Activated CD8-positive, alpha-beta T cell treated with anti-CD3 and anti-CD28 coated beads, Interleukin-2, amount 10 ng/mL, durations not matched to agents 7 days and 5 days (primary cell): ENCODE measurements around the gene GTF2A1L. TPM values are rescaled to one million over a fixed set of nuclear protein-coding genes. Genes with fewer than 3 reads are reported as not detected.
"Not testable (repeated sequence)": the region's sequence is repeated elsewhere in the genome, so short reads cannot be mapped to it uniquely, and the experiment has no call there.

Experiments used
- ATAC-seq: fragments of 150-1000 bp; cut with Tn5 transposase; one replicate; pipeline ENCODE4 v1.10.0; 2021; ENCODE audit warnings: moderate library complexity
- CTCF ChIA-PET: fragments of 350-600 bp; sonication (Branson Sonifier 250); formaldehyde crosslinking; loops from one replicate; lab custom pipeline; 2021; ENCODE audit warnings: antibody characterized with exemption; lab: Charles Lee
- POLR2A ChIA-PET: fragments of 350-600 bp; sonication (Branson Sonifier 250); formaldehyde crosslinking; loops from one replicate; lab custom pipeline; 2021; ENCODE audit warnings: antibody characterized with exemption; lab: Charles Lee
- DNase-seq: peaks from one replicate; pipeline ENCODE4 v3.0.0-alpha.2; 2020
- H3K27ac Mint-ChIP-seq: one replicate; pipeline ENCODE4 v1.8.0; 2021; ENCODE audit warnings: mild to moderate bottlenecking, mixed read lengths
- H3K27me3 Mint-ChIP-seq: one replicate; pipeline ENCODE4 v1.8.0; 2021; ENCODE audit warnings: low read depth, mixed read lengths
- H3K36me3 Mint-ChIP-seq: one replicate; pipeline ENCODE4 v1.8.0; 2021; ENCODE audit warnings: low read depth, mixed read lengths
- H3K4me1 Mint-ChIP-seq: one replicate; pipeline ENCODE4 v1.8.0; 2021; ENCODE audit warnings: low read depth, mixed read lengths
- H3K4me3 Mint-ChIP-seq: one replicate; pipeline ENCODE4 v1.8.0; 2021; ENCODE audit warnings: mild to moderate bottlenecking, mixed read lengths
- H3K9me3 Mint-ChIP-seq: one replicate; pipeline ENCODE4 v1.8.0; 2022; ENCODE audit warnings: mixed read lengths; ENCODE audit not compliant: insufficient read depth
- total RNA-seq, 2 experiments: library from RNA; stranded (reverse); gene quantifications; one replicate each; pipeline ENCODE4 v1.2.3, GENCODE V29; 2021

The GTF2A1L gene
- total RNA-seq, 2 experiments from 2014 or later = not detected

- CTCF ChIA-PET = no interaction called here
- H3K27me3 Mint-ChIP-seq = peaks cover 7% of the 10 kb centered on the region
- ATAC-seq (no peak), DNase-seq (no peak)
- no peaks in the 10 kb centered on the region for H3K9me3 Mint-ChIP-seq
- POLR2A ChIA-PET = no interaction called here
- no peaks in the 10 kb centered on the region for H3K36me3 Mint-ChIP-seq
- no peak overlapping the region for H3K4me3 Mint-ChIP-seq
- no peak overlapping the region for H3K27ac Mint-ChIP-seq
- H3K4me1 Mint-ChIP-seq = no peaks in the 10 kb centered on the region
Measured at GRCh38 chr2:48674933-48675332, 57.3 kb downstream of the GTF2A1L start.

- ATAC-seq (no peak), DNase-seq (no peak)
- H3K4me3 Mint-ChIP-seq = no peak overlapping the region
- no peaks in the 10 kb centered on the region for H3K36me3 Mint-ChIP-seq
- no peaks in the 10 kb centered on the region for H3K4me1 Mint-ChIP-seq
- ChIA-PET CTCF (no interaction called here), POLR2A (no interaction called here)
- H3K9me3 Mint-ChIP-seq = no peaks in the 10 kb centered on the region
- peaks cover 9% of the 10 kb centered on the region for H3K27me3 Mint-ChIP-seq
- H3K27ac Mint-ChIP-seq = no peak overlapping the region
Measured at GRCh38 chr2:48677450-48677849, 59.8 kb downstream of the GTF2A1L start.

DNA sequence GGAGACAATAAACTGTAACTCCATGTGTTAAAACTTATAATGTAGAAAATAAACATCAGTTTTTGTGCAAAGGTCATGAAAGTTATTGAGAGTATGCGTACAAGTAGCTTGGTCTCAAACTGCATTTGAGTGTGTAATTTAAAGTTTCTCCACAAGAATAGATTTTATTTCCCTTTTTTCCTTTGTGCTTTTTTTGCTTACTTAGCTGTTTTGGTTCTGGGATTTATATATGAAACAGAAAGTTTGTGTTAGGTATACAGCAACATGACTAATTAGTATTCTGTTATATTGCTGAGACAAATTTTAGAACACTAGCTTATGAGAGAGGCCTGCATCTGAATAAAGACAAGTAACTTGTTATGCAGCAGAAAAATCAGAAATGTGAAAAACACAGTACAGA is 67.5 kb downstream of the GTF2A1L start:
- DNase-seq (no peak), ATAC-seq (no peak)
- CTCF ChIA-PET = no interaction called here
- H3K9me3 Mint-ChIP-seq = no peaks in the 10 kb centered on the region
- H3K4me3 Mint-ChIP-seq = no peak overlapping the region
- H3K27me3 Mint-ChIP-seq = peaks cover 4% of the 10 kb centered on the region
- H3K27ac Mint-ChIP-seq = no peak overlapping the region
- POLR2A ChIA-PET = no interaction called here
- H3K4me1 Mint-ChIP-seq = no peaks in the 10 kb centered on the region
- H3K36me3 Mint-ChIP-seq = no peaks in the 10 kb centered on the region

DNA sequence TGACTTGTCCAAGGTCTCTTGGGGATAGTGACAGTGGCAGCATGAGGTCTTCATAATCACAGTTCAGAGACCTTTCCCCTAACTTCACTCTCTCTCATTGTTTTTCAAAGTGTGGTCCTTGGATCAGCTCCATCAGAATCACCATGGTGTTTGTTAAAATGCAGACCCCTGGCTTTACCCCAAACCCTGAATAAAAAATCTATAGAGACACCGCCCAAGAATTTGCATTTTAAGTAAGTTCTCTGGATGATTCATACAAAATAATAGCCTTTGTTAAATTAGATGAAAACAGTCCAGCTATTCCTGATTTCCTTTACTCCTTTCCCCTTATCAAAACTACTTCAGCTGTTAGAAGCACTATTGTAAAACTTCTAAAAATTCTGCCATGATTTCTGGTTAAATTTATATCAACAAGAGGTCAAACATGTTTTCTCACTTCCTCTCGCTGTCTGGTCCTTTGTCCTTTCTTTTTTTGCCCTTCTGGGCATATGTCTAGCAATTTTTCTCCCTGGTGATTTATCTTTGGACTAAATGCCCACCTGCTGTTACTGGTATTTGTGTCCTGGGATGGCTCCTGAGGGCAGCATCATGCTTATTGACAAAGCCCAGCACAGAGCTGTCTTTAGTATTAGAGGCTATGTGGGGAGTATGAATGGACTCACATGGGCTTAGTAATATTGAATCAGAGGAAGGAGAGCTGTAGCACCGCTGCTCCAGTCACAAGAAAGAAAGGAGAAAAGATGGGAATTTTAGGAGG is 74.5 kb downstream of the GTF2A1L start:
- ATAC-seq = no peak
- H3K27ac Mint-ChIP-seq = no peak overlapping the region
- CTCF ChIA-PET = no interaction called here
- H3K4me1 Mint-ChIP-seq = no peaks in the 10 kb centered on the region
- POLR2A ChIA-PET = no interaction called here
- no peak overlapping the region for H3K4me3 Mint-ChIP-seq
- no peaks in the 10 kb centered on the region for H3K27me3 Mint-ChIP-seq
- H3K9me3 Mint-ChIP-seq = no peaks in the 10 kb centered on the region
- no peak for DNase-seq
- H3K36me3 Mint-ChIP-seq = no peaks in the 10 kb centered on the region

GRCh38 chr2:48693066-48693465 is 75.4 kb downstream of the GTF2A1L start:
- Mint-ChIP-seq H3K27ac (no peak overlapping the region), H3K4me1 (no peaks in the 10 kb centered on the region), H3K27me3 (no peaks in the 10 kb centered on the region), H3K9me3 (no peaks in the 10 kb centered on the region), H3K4me3 (no peak overlapping the region), H3K36me3 (no peaks in the 10 kb centered on the region)
- ATAC-seq = no peak
- DNase-seq = no peak
- POLR2A ChIA-PET = no interaction called here
- CTCF ChIA-PET = no interaction called here

GRCh38 chr2:48693645-48694044 is 76.0 kb downstream of the GTF2A1L start:
- POLR2A ChIA-PET = no interaction called here
- Mint-ChIP-seq H3K27ac (no peak overlapping the region), H3K36me3 (no peaks in the 10 kb centered on the region), H3K27me3 (no peaks in the 10 kb centered on the region), H3K4me1 (no peaks in the 10 kb centered on the region), H3K9me3 (no peaks in the 10 kb centered on the region), H3K4me3 (no peak overlapping the region)
- DNase-seq = no peak
- CTCF ChIA-PET = no interaction called here
- no peak for ATAC-seq

GRCh38 chr2:48694149-48694548 is 76.5 kb downstream of the GTF2A1L start:
- no peaks in the 10 kb centered on the region for H3K36me3 Mint-ChIP-seq
- H3K4me1 Mint-ChIP-seq = no peaks in the 10 kb centered on the region
- DNase-seq (no peak), ATAC-seq (no peak)
- H3K4me3 Mint-ChIP-seq = no peak overlapping the region
- POLR2A ChIA-PET = no interaction called here
- H3K27me3 Mint-ChIP-seq = no peaks in the 10 kb centered on the region
- H3K9me3 Mint-ChIP-seq = no peaks in the 10 kb centered on the region
- CTCF ChIA-PET = no interaction called here
- no peak overlapping the region for H3K27ac Mint-ChIP-seq

GRCh38 chr2:48695991-48696390 is 78.3 kb downstream of the GTF2A1L start:
- Mint-ChIP-seq H3K36me3 (no peaks in the 10 kb centered on the region), H3K9me3 (no peaks in the 10 kb centered on the region)
- CTCF ChIA-PET = no interaction called here

GRCh38 chr2:48696881-48697280 is 79.2 kb downstream of the GTF2A1L start:
- DNase-seq (no peak), ATAC-seq (no peak)
- ChIA-PET CTCF (no interaction called here), POLR2A (no interaction called here)
- no peaks in the 10 kb centered on the region for H3K9me3 Mint-ChIP-seq
- no peak overlapping the region for H3K4me3 Mint-ChIP-seq
- H3K36me3 Mint-ChIP-seq = no peaks in the 10 kb centered on the region
- H3K27ac Mint-ChIP-seq = no peak overlapping the region
- no peaks in the 10 kb centered on the region for H3K27me3 Mint-ChIP-seq
- H3K4me1 Mint-ChIP-seq = no peaks in the 10 kb centered on the region

More at GRCh38 chr2:48695991-48696390, 78.3 kb downstream of the GTF2A1L start:
- POLR2A ChIA-PET = no interaction called here
- Mint-ChIP-seq H3K27me3 (no peaks in the 10 kb centered on the region), H3K4me3 (no peak overlapping the region), H3K4me1 (no peaks in the 10 kb centered on the region), H3K27ac (no peak overlapping the region)
- DNase-seq (no peak), ATAC-seq (no peak)

DNA sequence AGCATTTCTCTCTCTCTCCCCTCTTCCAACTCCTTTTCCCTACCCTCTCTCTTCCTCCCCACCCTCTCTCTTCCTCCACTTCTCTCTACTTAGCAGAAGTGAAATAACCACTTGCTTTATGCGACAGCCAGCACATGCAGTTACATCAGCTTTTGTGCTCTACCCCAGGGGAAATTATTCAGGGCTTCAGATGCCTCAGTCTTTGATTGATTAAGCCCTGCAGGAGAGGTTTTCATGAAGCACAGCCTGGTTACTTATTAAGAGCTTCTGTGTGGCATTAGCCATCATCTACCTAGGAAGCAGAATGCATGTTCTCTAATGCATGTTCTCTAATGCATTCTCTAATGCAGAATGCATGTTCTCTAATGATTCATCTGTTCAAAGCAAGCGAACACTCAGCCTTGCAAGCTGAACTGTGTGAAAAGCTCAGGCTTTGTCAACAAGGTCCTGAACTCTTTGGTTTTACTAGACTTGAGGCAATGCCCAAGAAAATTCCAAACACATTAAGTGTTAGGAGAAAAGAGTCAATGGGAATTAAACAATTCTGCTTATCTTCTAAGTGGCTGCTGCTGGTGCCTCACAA is 81.8 kb downstream of the GTF2A1L start:
- CTCF ChIA-PET = no interaction called here
- H3K4me1 Mint-ChIP-seq = no peaks in the 10 kb centered on the region
- no peak overlapping the region for H3K27ac Mint-ChIP-seq

DNA sequence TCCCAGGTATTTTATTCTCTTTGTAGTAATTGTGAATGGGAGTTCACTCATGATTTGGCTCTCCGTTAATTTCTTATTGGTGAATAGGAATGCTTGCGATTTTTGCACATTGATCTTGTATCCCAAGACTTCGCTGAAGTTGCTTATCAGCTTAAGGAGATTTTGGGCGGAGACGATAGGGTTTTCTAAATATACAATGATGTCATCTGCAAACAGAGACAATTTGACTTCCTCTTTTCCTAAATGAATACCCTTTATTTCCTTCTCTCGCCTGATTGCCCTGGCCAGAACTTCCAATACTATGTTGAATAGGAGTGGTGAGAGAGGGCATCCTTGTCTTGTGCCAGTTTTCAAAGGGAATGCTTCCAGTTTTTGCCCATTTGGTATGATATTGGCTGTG is 86.0 kb downstream of the GTF2A1L start:
- H3K4me1 Mint-ChIP-seq, POLR2A ChIA-PET, H3K4me3 Mint-ChIP-seq, ATAC-seq, H3K27me3 Mint-ChIP-seq, CTCF ChIA-PET, H3K9me3 Mint-ChIP-seq, H3K27ac Mint-ChIP-seq, H3K36me3 Mint-ChIP-seq, DNase-seq: not testable (repeated sequence)

More for the DNA sequence above, 81.8 kb downstream of the GTF2A1L start:
- ATAC-seq (no peak), DNase-seq (no peak)
- H3K27me3 Mint-ChIP-seq = no peaks in the 10 kb centered on the region
- no peaks in the 10 kb centered on the region for H3K9me3 Mint-ChIP-seq
- H3K36me3 Mint-ChIP-seq = no peaks in the 10 kb centered on the region
- no peak overlapping the region for H3K4me3 Mint-ChIP-seq
- POLR2A ChIA-PET = no interaction called here

- ATAC-seq (no peak), DNase-seq (no peak)
- Mint-ChIP-seq H3K9me3 (no peaks in the 10 kb centered on the region), H3K4me3 (no peak overlapping the region), H3K36me3 (no peaks in the 10 kb centered on the region), H3K4me1 (no peaks in the 10 kb centered on the region), H3K27me3 (no peaks in the 10 kb centered on the region), H3K27ac (no peak overlapping the region)
- ChIA-PET CTCF (no interaction called here), POLR2A (no interaction called here)
Measured at GRCh38 chr2:48707466-48707865, 89.8 kb downstream of the GTF2A1L start.
